HepG2 (cell line): ENCODE results near the gene FRMD8. TPM values are rescaled to one million over a fixed set of nuclear protein-coding genes. Genes with fewer than 3 reads are reported as not detected.

Experiments used
- AKAP8 ChIP-seq: sonication (generic); formaldehyde crosslinking; IDR thresholded peaks from 2 replicates; pipeline ENCODE4 v1.5.1; 2020; ENCODE audit warnings: mild to moderate bottlenecking, missing genetic modification reagents
- BHLHE40 ChIP-seq: IDR thresholded peaks from 2 replicates; pipeline ENCODE4 v1.6.1; 2011; ENCODE audit warnings: low read length, improper control_type of control experiment
- CEBPG ChIP-seq: IDR thresholded peaks from 2 replicates; pipeline ENCODE4 v1.6.1; 2016
- ESRRA ChIP-seq: sonication (generic); formaldehyde crosslinking; IDR thresholded peaks from 2 replicates; pipeline ENCODE4 v1.5.1; 2020; ENCODE audit warnings: mild to moderate bottlenecking, low read depth, missing genetic modification reagents
- EZH2 ChIP-seq: conservative IDR thresholded peaks from 2 replicates; pipeline ENCODE4 v1.6.1; 2012; ENCODE audit warnings: mild to moderate bottlenecking, low read depth, low read length, moderate library complexity
- FOSL1 ChIP-seq: sonication (generic); formaldehyde crosslinking; IDR thresholded peaks from 2 replicates; pipeline ENCODE4 v1.9.0; 2021; ENCODE audit warnings: missing genetic modification reagents, borderline replicate concordance
- GTF2F1 ChIP-seq: fragments of 150-350 bp; IDR thresholded peaks from 2 replicates; pipeline ENCODE4 v1.6.1; 2014; ENCODE audit warnings: low read length
- HDAC6 ChIP-seq: fragments of 200-600 bp; sonication (generic); IDR thresholded peaks from 2 replicates; pipeline ENCODE4 v1.7.0; 2017; ENCODE audit warnings: mild to moderate bottlenecking, antibody characterized with exemption, low read length, low read depth
- KMT2B ChIP-seq: IDR thresholded peaks from 2 replicates; pipeline ENCODE4 v1.6.1; 2016; ENCODE audit warnings: missing genetic modification reagents, missing compliant biosample characterization
- MAF1 ChIP-seq: sonication (generic); formaldehyde crosslinking; IDR thresholded peaks from 2 replicates; pipeline ENCODE4 v1.5.0; 2020; ENCODE audit warnings: missing genetic modification reagents, borderline replicate concordance
- MEIS1 ChIP-seq: sonication (generic); formaldehyde crosslinking; IDR thresholded peaks from 2 replicates; pipeline ENCODE4 v1.9.0; 2021; ENCODE audit warnings: mild to moderate bottlenecking, missing genetic modification reagents, moderate library complexity, borderline replicate concordance
- NKX3-1 ChIP-seq: sonication (generic); formaldehyde crosslinking; IDR thresholded peaks from 2 replicates; pipeline ENCODE4 v1.5.0; 2020; ENCODE audit warnings: missing genetic modification reagents
- NR2F2 ChIP-seq: IDR thresholded peaks from 2 replicates; pipeline ENCODE4 v1.6.1; 2012; ENCODE audit warnings: low read depth, inconsistent platforms, borderline replicate concordance
- POLR2A ChIP-seq, 2 experiments: IDR thresholded peaks; 2 replicates each; pipeline ENCODE4 v1.6.1; 2011; ENCODE audit warnings: low read depth in 2 of 2, low read length in 2 of 2, mild to moderate bottlenecking in 1 of 2, moderate library complexity in 1 of 2; ENCODE audit not compliant: insufficient read depth in 1 of 2
- PRMT3 ChIP-seq: sonication (generic); formaldehyde crosslinking; IDR thresholded peaks from 2 replicates; pipeline ENCODE4 v1.8.1; 2022; ENCODE audit warnings: low read depth, mild to moderate bottlenecking, moderate library complexity, missing genetic modification reagents, borderline replicate concordance
- RARG ChIP-seq: sonication (generic); formaldehyde crosslinking; IDR thresholded peaks from 2 replicates; pipeline ENCODE4 v1.4.0; 2020; ENCODE audit warnings: low read depth, mild to moderate bottlenecking, missing genetic modification reagents
- ZBTB1 ChIP-seq: sonication (generic); formaldehyde crosslinking; IDR thresholded peaks from 2 replicates; pipeline ENCODE4 v1.4.0; 2020; ENCODE audit warnings: missing genetic modification reagents, borderline replicate concordance
- ZFP1 ChIP-seq: IDR thresholded peaks from 2 replicates; pipeline ENCODE4 v1.6.1; 2016
- ZNF256 ChIP-seq: sonication (generic); formaldehyde crosslinking; conservative IDR thresholded peaks from 2 replicates; pipeline ENCODE4 v1.4.0; 2020; ENCODE audit warnings: missing genetic modification reagents
- ZNF44 ChIP-seq: sonication (generic); formaldehyde crosslinking; IDR thresholded peaks from 2 replicates; pipeline ENCODE4 v1.5.1; 2020; ENCODE audit warnings: mild to moderate bottlenecking, missing genetic modification reagents
- ZNF678 ChIP-seq: sonication (generic); formaldehyde crosslinking; IDR thresholded peaks from 2 replicates; pipeline ENCODE4 v1.4.0; 2020; ENCODE audit warnings: mild to moderate bottlenecking, missing genetic modification reagents
- ZNF7 ChIP-seq: IDR thresholded peaks from 2 replicates; pipeline ENCODE4 v1.6.1; 2016; ENCODE audit warnings: missing biosample characterization, missing genetic modification reagents
- ZNF720 ChIP-seq: sonication (generic); formaldehyde crosslinking; IDR thresholded peaks from 2 replicates; pipeline ENCODE4 v1.4.0; 2020; ENCODE audit warnings: missing genetic modification reagents
- ZNF841 ChIP-seq: sonication (generic); formaldehyde crosslinking; IDR thresholded peaks from 2 replicates; pipeline ENCODE4 v1.8.1; 2023; ENCODE audit warnings: missing genetic modification reagents, borderline replicate concordance
- ZNF878 ChIP-seq: sonication (generic); formaldehyde crosslinking; IDR thresholded peaks from 2 replicates; pipeline ENCODE4 v1.8.1; 2023; ENCODE audit warnings: mild to moderate bottlenecking, missing genetic modification reagents, moderate library complexity
- ZSCAN12 ChIP-seq: sonication (generic); formaldehyde crosslinking; IDR thresholded peaks from 2 replicates; pipeline ENCODE4 v1.9.0; 2021; ENCODE audit warnings: mild to moderate bottlenecking, missing genetic modification reagents
- polyA plus RNA-seq, 8 experiments: library from polyadenylated mRNA; depleted of rRNA in 3 of 8; stranded (reverse) in 7 of 8; unstranded in 1 of 8; fragments of >200 nt; fragmentation: Illumina TruSeq in 4 of 8; extraction: Trizol in 4 of 8; gene quantifications; 2 replicates each; pipeline versions ENCODE4 v1.2.1 to v1.2.3, GENCODE V29; 2011 to 2016; ENCODE audit warnings: low read depth in 4 of 8, missing spikeins in 1 of 8, mixed read lengths in 1 of 8; ENCODE audit not compliant: insufficient read depth in 1 of 8
- total RNA-seq, 5 experiments: library from RNA; depleted of rRNA; stranded (reverse); fragments of >200 nt; fragmentation: Illumina TruSeq; extraction: Trizol; gene quantifications; 2 replicates each; pipeline ENCODE4 v1.2.3, GENCODE V29; 2016; ENCODE audit warnings: low read depth in 1 of 5
- TF ChIP-seq, protein P1 (sequence below): sonication (generic); formaldehyde crosslinking; IDR thresholded peaks from 2 replicates; pipeline ENCODE4 v1.5.0; 2020; ENCODE audit warnings: missing genetic modification reagents
- TF ChIP-seq, protein P2 (sequence below): sonication (generic); formaldehyde crosslinking; IDR thresholded peaks from 2 replicates; pipeline ENCODE4 v1.5.0; 2020; ENCODE audit warnings: missing genetic modification reagents
- TF ChIP-seq, protein P3 (sequence below): sonication (generic); formaldehyde crosslinking; IDR thresholded peaks from 2 replicates; pipeline ENCODE4 v1.4.0; 2020; ENCODE audit warnings: missing genetic modification reagents
- TF ChIP-seq, protein P4 (sequence below): sonication (generic); formaldehyde crosslinking; IDR thresholded peaks from 2 replicates; pipeline ENCODE4 v1.5.1; 2020; ENCODE audit warnings: mild to moderate bottlenecking, missing genetic modification reagents, moderate library complexity

FRMD8 gene
- total and polyA plus RNA-seq, 2 of the 13 experiments (the other 11 are each of a cell fraction or from before 2014, with no cell fraction given): 5.8 to 20.6 TPM

DNA sequence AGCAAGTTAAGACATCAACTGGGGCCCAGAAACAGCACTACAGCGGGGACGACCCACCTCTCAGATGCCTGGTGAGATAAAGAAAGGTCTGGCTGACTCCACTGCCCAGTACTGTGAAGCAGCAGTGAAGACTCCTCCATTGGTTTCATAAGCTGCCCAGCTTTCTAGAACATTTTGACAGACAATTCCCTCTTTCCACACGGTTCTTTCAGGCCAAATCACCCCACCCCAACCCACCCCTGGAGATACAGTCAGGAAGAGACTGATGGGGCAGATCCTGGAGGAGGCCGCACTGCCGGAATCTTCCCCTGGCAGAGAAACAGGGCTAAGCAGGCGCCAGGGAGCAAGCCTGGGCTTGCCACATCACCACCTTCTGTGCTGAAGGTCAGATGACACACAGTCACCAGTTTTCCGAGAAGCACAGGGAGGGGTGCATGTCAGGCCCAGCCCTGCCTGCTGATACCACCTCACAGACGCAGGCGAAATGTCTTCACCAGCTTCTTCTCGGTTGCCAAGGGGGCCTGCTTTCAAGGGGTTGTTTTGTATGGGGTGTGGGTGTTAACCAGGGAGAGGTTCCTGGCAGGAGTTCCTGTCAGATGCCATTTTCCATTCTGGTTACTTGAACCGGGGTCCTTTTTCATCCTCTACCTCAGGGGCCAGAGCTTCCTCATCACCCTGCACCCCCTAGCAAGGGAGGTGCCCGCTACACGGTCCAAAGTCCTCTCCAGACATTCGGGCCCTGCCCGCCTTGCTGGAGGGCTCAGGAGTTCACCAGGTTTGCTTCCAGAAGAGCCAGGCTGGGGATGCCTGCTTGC lies 34.7 kb downstream of the FRMD8 start (continued):
- TF ChIP-seq, protein P1, sequence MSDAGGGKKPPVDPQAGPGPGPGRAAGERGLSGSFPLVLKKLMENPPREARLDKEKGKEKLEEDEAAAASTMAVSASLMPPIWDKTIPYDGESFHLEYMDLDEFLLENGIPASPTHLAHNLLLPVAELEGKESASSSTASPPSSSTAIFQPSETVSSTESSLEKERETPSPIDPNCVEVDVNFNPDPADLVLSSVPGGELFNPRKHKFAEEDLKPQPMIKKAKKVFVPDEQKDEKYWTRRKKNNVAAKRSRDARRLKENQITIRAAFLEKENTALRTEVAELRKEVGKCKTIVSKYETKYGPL (CRISPR knock-in tag): no peak
- no peak for TF ChIP-seq EZH2
- no peak for TF ChIP-seq NKX3-1
- TF ChIP-seq MAF1: peak; percentile 53; the same call in 1 of the 2 replicates
- TF ChIP-seq ZFP1 (CRISPR knock-in tag): no peak; the same call in 1 of the 2 replicates
- TF ChIP-seq RARG (CRISPR knock-in tag): no peak
- no peak for TF ChIP-seq ZBTB1 (CRISPR knock-in tag)
- peak; percentile 80 for TF ChIP-seq CEBPG (CRISPR knock-in tag)
- peak; percentile 71; the same call in 1 of the 2 replicates for TF ChIP-seq AKAP8 (CRISPR knock-in tag)
- TF ChIP-seq HDAC6: no peak
- TF ChIP-seq ZNF44: no peak
- TF ChIP-seq BHLHE40: 0 out of 2 replicates have a peak, but pooled peaks have one; percentile 29
- TF ChIP-seq GTF2F1: no peak
- no peak for TF ChIP-seq NR2F2
- TF ChIP-seq ZNF7: no peak
- peak; percentile 83 for TF ChIP-seq FOSL1 (CRISPR knock-in tag)
- no peak for TF ChIP-seq ZNF678
- no peak for TF ChIP-seq KMT2B (CRISPR knock-in tag)
- TF ChIP-seq ESRRA (CRISPR knock-in tag): peak; percentile 49; the same call in 1 of the 2 replicates
- TF ChIP-seq PRMT3 (CRISPR knock-in tag): peak; percentile 37; the same call in 1 of the 2 replicates
- TF ChIP-seq ZNF720 (CRISPR knock-in tag): no peak
- peak; percentile 83; the same call in 1 of the 2 replicates for TF ChIP-seq ZNF878
- TF ChIP-seq ZNF841 (CRISPR knock-in tag): no peak
- TF ChIP-seq ZSCAN12 (CRISPR knock-in tag): no peak
- TF ChIP-seq, protein P2, sequence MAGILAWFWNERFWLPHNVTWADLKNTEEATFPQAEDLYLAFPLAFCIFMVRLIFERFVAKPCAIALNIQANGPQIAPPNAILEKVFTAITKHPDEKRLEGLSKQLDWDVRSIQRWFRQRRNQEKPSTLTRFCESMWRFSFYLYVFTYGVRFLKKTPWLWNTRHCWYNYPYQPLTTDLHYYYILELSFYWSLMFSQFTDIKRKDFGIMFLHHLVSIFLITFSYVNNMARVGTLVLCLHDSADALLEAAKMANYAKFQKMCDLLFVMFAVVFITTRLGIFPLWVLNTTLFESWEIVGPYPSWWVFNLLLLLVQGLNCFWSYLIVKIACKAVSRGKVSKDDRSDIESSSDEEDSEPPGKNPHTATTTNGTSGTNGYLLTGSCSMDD (CRISPR knock-in tag): no peak
- TF ChIP-seq ZNF256 (CRISPR knock-in tag): no peak
- TF ChIP-seq, protein P3, sequence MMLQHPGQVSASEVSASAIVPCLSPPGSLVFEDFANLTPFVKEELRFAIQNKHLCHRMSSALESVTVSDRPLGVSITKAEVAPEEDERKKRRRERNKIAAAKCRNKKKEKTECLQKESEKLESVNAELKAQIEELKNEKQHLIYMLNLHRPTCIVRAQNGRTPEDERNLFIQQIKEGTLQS: peak; percentile 83; the same call in 1 of the 2 replicates
- peak in 1 of 2 experiments; percentile 91; a peak in 2 of 4 replicates for TF ChIP-seq POLR2A (IDR thresholded peaks at IDR 0.05; ENCODE audit: insufficient read depth in 1 of 2, low read depth in 2 of 2, low read length in 2 of 2)
- TF ChIP-seq, protein P4, sequence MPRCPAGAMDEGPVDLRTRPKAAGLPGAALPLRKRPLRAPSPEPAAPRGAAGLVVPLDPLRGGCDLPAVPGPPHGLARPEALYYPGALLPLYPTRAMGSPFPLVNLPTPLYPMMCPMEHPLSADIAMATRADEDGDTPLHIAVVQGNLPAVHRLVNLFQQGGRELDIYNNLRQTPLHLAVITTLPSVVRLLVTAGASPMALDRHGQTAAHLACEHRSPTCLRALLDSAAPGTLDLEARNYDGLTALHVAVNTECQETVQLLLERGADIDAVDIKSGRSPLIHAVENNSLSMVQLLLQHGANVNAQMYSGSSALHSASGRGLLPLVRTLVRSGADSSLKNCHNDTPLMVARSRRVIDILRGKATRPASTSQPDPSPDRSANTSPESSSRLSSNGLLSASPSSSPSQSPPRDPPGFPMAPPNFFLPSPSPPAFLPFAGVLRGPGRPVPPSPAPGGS: no peak; the same call in 1 of the 2 replicates
- no peak for TF ChIP-seq MEIS1 (CRISPR knock-in tag)
